DND-41 (cell line): Measurements from ENCODE around the gene TCF25.

Source experiments
- ATAC-seq: fragments of 200-7000 bp; cut with Tn5 transposase; 3 replicates; pipeline ENCODE4 v1.9.1; 2021; ENCODE audit warnings: low read depth; ENCODE audit not compliant: insufficient read depth
- DNase-seq: peaks from one replicate; pipeline ENCODE4 v3.0.0-alpha.2; 2020
- H2AFZ ChIP-seq: 2 replicates; pipeline ENCODE4 v1.6.0; 2012; ENCODE audit warnings: low read depth, low read length
- H3K27ac ChIP-seq: 2 replicates; pipeline ENCODE4 v1.5.1; 2012; ENCODE audit warnings: low read length, inconsistent platforms
- H3K27me3 ChIP-seq: fragments of 200-600 bp; sonication (generic); 2 replicates; pipeline ENCODE4 v1.6.0; 2012; ENCODE audit warnings: low read length, mild to moderate bottlenecking, inconsistent platforms; ENCODE audit not compliant: insufficient read depth, poor library complexity
- H3K36me3 ChIP-seq: 2 replicates; pipeline ENCODE4 v1.5.1; 2012; ENCODE audit warnings: low read length, inconsistent platforms; ENCODE audit not compliant: insufficient read depth
- H3K4me1 ChIP-seq: 2 replicates; pipeline ENCODE4 v1.5.1; 2012; ENCODE audit warnings: mild to moderate bottlenecking, low read length; ENCODE audit not compliant: insufficient read depth
- H3K4me2 ChIP-seq: 2 replicates; pipeline ENCODE4 v1.6.0; 2012; ENCODE audit warnings: mild to moderate bottlenecking, moderate library complexity, low read length, inconsistent platforms; ENCODE audit not compliant: insufficient read depth
- H3K4me3 ChIP-seq, 2 experiments: fragments of 200-600 bp in 1 of 2; shearing (Covaris generic) in 1 of 2; 2 replicates each; pipeline ENCODE4 v1.5.1; 2012 to 2016; ENCODE audit warnings: inconsistent platforms in 2 of 2, low read length in 2 of 2, mild to moderate bottlenecking in 2 of 2, low read depth in 1 of 2, moderate library complexity in 1 of 2
- H3K79me2 ChIP-seq: 2 replicates; pipeline ENCODE4 v1.6.0; 2012; ENCODE audit warnings: low read length, inconsistent platforms; ENCODE audit not compliant: insufficient read depth
- H3K9ac ChIP-seq: 2 replicates; pipeline ENCODE4 v1.6.0; 2012; ENCODE audit warnings: low read depth, mild to moderate bottlenecking, inconsistent platforms, low read length, moderate library complexity
- H3K9me3 ChIP-seq: 2 replicates; pipeline ENCODE4 v1.5.1; 2012; ENCODE audit warnings: low read length, moderate library complexity, mild to moderate bottlenecking, inconsistent platforms; ENCODE audit not compliant: insufficient read depth, severe bottlenecking
- H4K20me1 ChIP-seq: 2 replicates; pipeline ENCODE4 v1.6.0; 2012; ENCODE audit warnings: low read length; ENCODE audit not compliant: insufficient read depth
- CTCF ChIP-seq: IDR thresholded peaks from 2 replicates; pipeline ENCODE4 v1.5.1; 2012; ENCODE audit warnings: borderline replicate concordance, low read length, moderate library complexity, mild to moderate bottlenecking; ENCODE audit not compliant: poor library complexity, severe bottlenecking; ENCODE audit errors: extremely low read depth
- EZH2 ChIP-seq: IDR thresholded peaks from 3 replicates; pipeline ENCODE4 v1.6.1; 2012; ENCODE audit warnings: borderline replicate concordance, low read depth, mild to moderate bottlenecking, moderate library complexity, low read length, inconsistent platforms; ENCODE audit not compliant: severe bottlenecking

TCF25 gene

GRCh38 chr16:89853306-89853993, 19.9 kb upstream of the TCF25 start:
- no peak overlapping the region for H3K27ac ChIP-seq
- H3K4me3 ChIP-seq = no peak overlapping the region
- H3K9ac ChIP-seq = no peak overlapping the region
- no peak overlapping the region for H2AFZ ChIP-seq
- no peak overlapping the region for H3K4me2 ChIP-seq
- no peak for TF ChIP-seq EZH2
- TF ChIP-seq CTCF = no peak
- H3K9me3 ChIP-seq = no peaks in the 10 kb centered on the region
- H4K20me1 ChIP-seq = no peaks in the 10 kb centered on the region; the same call in 1 of the 2 replicates
- H3K79me2 ChIP-seq = no peaks in the 10 kb centered on the region
- H3K27me3 ChIP-seq = no peaks in the 10 kb centered on the region
- H3K4me1 ChIP-seq = no peaks in the 10 kb centered on the region
- no peaks in the 10 kb centered on the region for H3K36me3 ChIP-seq
- DNase-seq = no peak
- no peak for ATAC-seq

- H3K9me3 ChIP-seq = no peaks in the 10 kb centered on the region
- no peak overlapping the region for H2AFZ ChIP-seq
- no peak for TF ChIP-seq EZH2
- no peak for TF ChIP-seq CTCF
- H3K4me3 ChIP-seq = no peak overlapping the region
- H3K27me3 ChIP-seq = no peaks in the 10 kb centered on the region
- H3K27ac ChIP-seq = no peak overlapping the region
- H4K20me1 ChIP-seq = no peaks in the 10 kb centered on the region; the same call in 1 of the 2 replicates
- ATAC-seq = no peak
- no peak overlapping the region for H3K4me2 ChIP-seq
- no peaks in the 10 kb centered on the region for H3K36me3 ChIP-seq
- no peak for DNase-seq
- H3K9ac ChIP-seq = no peak overlapping the region
- H3K79me2 ChIP-seq = no peaks in the 10 kb centered on the region
- H3K4me1 ChIP-seq = no peaks in the 10 kb centered on the region
These were observed 18.0 kb upstream of the TCF25 start for GRCh38 chr16:89855301-89855945.

- Histone ChIP-seq H3K79me2 (no peaks in the 10 kb centered on the region), H4K20me1 (no peaks in the 10 kb centered on the region; the same call in 1 of the 2 replicates), H3K9me3 (no peaks in the 10 kb centered on the region), H3K36me3 (no peaks in the 10 kb centered on the region), H2AFZ (no peak overlapping the region), H3K27ac (no peak overlapping the region), H3K4me2 (no peak overlapping the region), H3K4me1 (no peaks in the 10 kb centered on the region; the same call in 1 of the 2 replicates), H3K9ac (no peak overlapping the region), H3K27me3 (no peaks in the 10 kb centered on the region), H3K4me3 (no peak overlapping the region)
- TF ChIP-seq CTCF (no peak), EZH2 (no peak)
- DNase-seq = no peak
- no peak for ATAC-seq
These were observed 17.4 kb upstream of the TCF25 start for GRCh38 chr16:89855986-89856385.
